ENCODE results near the gene FHL5.

GRCh38 chr6:96521644-96522464 lies 41.1 kb upstream of the FHL5 start, which contains the start of gene UFL1:
- TF ChIP-seq, protein P1, sequence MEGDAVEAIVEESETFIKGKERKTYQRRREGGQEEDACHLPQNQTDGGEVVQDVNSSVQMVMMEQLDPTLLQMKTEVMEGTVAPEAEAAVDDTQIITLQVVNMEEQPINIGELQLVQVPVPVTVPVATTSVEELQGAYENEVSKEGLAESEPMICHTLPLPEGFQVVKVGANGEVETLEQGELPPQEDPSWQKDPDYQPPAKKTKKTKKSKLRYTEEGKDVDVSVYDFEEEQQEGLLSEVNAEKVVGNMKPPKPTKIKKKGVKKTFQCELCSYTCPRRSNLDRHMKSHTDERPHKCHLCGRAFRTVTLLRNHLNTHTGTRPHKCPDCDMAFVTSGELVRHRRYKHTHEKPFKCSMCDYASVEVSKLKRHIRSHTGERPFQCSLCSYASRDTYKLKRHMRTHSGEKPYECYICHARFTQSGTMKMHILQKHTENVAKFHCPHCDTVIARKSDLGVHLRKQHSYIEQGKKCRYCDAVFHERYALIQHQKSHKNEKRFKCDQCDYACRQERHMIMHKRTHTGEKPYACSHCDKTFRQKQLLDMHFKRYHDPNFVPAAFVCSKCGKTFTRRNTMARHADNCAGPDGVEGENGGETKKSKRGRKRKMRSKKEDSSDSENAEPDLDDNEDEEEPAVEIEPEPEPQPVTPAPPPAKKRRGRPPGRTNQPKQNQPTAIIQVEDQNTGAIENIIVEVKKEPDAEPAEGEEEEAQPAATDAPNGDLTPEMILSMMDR (IDR thresholded peaks at IDR 0.05; ENCODE audit: poor library complexity, severe bottlenecking): peak; percentile 53
- TF ChIP-seq, protein P2, sequence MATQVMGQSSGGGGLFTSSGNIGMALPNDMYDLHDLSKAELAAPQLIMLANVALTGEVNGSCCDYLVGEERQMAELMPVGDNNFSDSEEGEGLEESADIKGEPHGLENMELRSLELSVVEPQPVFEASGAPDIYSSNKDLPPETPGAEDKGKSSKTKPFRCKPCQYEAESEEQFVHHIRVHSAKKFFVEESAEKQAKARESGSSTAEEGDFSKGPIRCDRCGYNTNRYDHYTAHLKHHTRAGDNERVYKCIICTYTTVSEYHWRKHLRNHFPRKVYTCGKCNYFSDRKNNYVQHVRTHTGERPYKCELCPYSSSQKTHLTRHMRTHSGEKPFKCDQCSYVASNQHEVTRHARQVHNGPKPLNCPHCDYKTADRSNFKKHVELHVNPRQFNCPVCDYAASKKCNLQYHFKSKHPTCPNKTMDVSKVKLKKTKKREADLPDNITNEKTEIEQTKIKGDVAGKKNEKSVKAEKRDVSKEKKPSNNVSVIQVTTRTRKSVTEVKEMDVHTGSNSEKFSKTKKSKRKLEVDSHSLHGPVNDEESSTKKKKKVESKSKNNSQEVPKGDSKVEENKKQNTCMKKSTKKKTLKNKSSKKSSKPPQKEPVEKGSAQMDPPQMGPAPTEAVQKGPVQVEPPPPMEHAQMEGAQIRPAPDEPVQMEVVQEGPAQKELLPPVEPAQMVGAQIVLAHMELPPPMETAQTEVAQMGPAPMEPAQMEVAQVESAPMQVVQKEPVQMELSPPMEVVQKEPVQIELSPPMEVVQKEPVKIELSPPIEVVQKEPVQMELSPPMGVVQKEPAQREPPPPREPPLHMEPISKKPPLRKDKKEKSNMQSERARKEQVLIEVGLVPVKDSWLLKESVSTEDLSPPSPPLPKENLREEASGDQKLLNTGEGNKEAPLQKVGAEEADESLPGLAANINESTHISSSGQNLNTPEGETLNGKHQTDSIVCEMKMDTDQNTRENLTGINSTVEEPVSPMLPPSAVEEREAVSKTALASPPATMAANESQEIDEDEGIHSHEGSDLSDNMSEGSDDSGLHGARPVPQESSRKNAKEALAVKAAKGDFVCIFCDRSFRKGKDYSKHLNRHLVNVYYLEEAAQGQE (IDR thresholded peaks at IDR 0.05; ENCODE audit: borderline replicate concordance): peak; percentile 87
- TF ChIP-seq SMC3 (conservative IDR thresholded peaks at IDR 0.05; ENCODE audit: poor library complexity): peak; percentile 69
- TF ChIP-seq POLR2AphosphoS5 (IDR thresholded peaks at IDR 0.05): peak; percentile 99

All from neural cell (in vitro differentiated cells).